Transverse colon (tissue), 4 donors: ENCODE results near the gene RFX1. TPM values are rescaled to one million over a fixed set of nuclear protein-coding genes. Genes with fewer than 3 reads are reported as not detected.
"Not testable (repeated sequence)": the region's sequence is repeated elsewhere in the genome, so short reads cannot be mapped to it uniquely, and the experiment has no call there.

Experiments used
- DNase-seq: peaks from one replicate; pipeline ENCODE4 v3.0.0-alpha.2; 2019
- H3K27ac ChIP-seq, 4 donors: fragments of 200-600 bp; sonication (generic); 2 replicates each; pipeline ENCODE4 v1.5.1; 2016 to 2018; ENCODE audit warnings: inconsistent platforms in 4 of 4
- H3K27me3 ChIP-seq: fragments of 200-600 bp; sonication (generic); 2 replicates; pipeline ENCODE4 v1.5.1; 2017; ENCODE audit warnings: inconsistent platforms
- H3K36me3 ChIP-seq, 4 donors: fragments of 200-600 bp; sonication (generic); 2 replicates each; pipeline ENCODE4 v1.5.1; 2017 to 2019; ENCODE audit warnings: inconsistent platforms in 4 of 4
- H3K4me1 ChIP-seq, 4 donors: fragments of 200-600 bp; sonication (generic); 2 replicates each; pipeline ENCODE4 v1.5.1; 2017 to 2020; ENCODE audit warnings: inconsistent platforms in 4 of 4
- H3K4me3 ChIP-seq, 4 donors: fragments of 200-600 bp; sonication (generic); 1 replicate in 1 of 4; 2 replicates in 3 of 4; pipeline versions ENCODE4 v1.5.1 to v1.6.1; 2017 to 2019; ENCODE audit warnings: inconsistent platforms in 4 of 4
- H3K9me3 ChIP-seq, 2 donors: fragments of 200-600 bp; sonication (generic); 2 replicates each; pipeline ENCODE4 v1.5.1; 2017 to 2019; ENCODE audit warnings: inconsistent platforms in 2 of 2
- CTCF ChIP-seq, 5 experiments: fragments of 200-600 bp in 3 of 5; fragments of 450-650 bp in 2 of 5; sonication (generic) in 3 of 5; IDR thresholded peaks; 1 replicate in 2 of 5; 2 replicates in 3 of 5; pipeline ENCODE4 v1.5.1; 2016 to 2017; ENCODE audit warnings: antibody characterized with exemption in 5 of 5, inconsistent platforms in 3 of 5, mild to moderate bottlenecking in 2 of 5, moderate library complexity in 1 of 5
- EP300 ChIP-seq: sonication (generic); formaldehyde crosslinking; IDR thresholded peaks from one replicate; pipeline ENCODE4 v1.6.1; 2017; ENCODE audit warnings: antibody characterized with exemption, low read depth
- POLR2A ChIP-seq: fragments of 450-650 bp; IDR thresholded peaks from one replicate; pipeline ENCODE4 v1.6.1; 2016; ENCODE audit warnings: antibody characterized with exemption, mild to moderate bottlenecking, moderate library complexity
- POLR2AphosphoS5 ChIP-seq, 3 donors: sonication (generic); formaldehyde crosslinking; IDR thresholded peaks; one replicate each; pipeline ENCODE4 v1.6.1; 2016; ENCODE audit warnings: antibody characterized with exemption in 3 of 3
- WGBS, 2 donors: methylation state at CpG; one replicate each; pipeline ENCODE4 v1.1.5; 2018; ENCODE audit warnings: low coverage in 1 of 2; 5-methylcytosine and 5-hydroxymethylcytosine counted together
- in situ Hi-C, 4 donors: fragments of 200-750 bp; cut with MboI; loops; one replicate each; pipeline versions ENCODE4 v1.15.0 to v1.15.1; 2017; ENCODE audit warnings: low sequenced_read_pairs in 3 of 4, low pct_ligation_motif_present in 1 of 4, low pct_unique_long_range_greater_than_20kb in 1 of 4
- intact Hi-C: fragments of 100-400 bp; cut with DNase I; formaldehyde crosslinking; loops from one replicate; pipeline ENCODE4 v1.15.1; 2023; ENCODE audit warnings: low total_unique reads
- total RNA-seq, 4 donors: library from RNA; depleted of rRNA; stranded (reverse); fragments of >200 nt; gene quantifications; one replicate each; pipeline ENCODE4 v1.1.0, GENCODE V29; 2016

Gene RFX1
- total RNA-seq, 4 donors from 2014 or later = 3.7 to 9.0 (median 8.1) TPM

- peaks cover 16% of the 10 kb centered on the region for H3K27me3 ChIP-seq
- no peaks in the 10 kb centered on the region for H3K36me3 ChIP-seq
- TF ChIP-seq EP300 (no peak), CTCF (IDR thresholded peaks at IDR 0.05) (no peak), POLR2AphosphoS5 (IDR thresholded peaks at IDR 0.05) (no peak), POLR2A (no peak)
- in situ Hi-C loops (loop anchor here (10.0 to 25.0 kb wide), 4 partner anchors 159 to 466 kb away; partner anchors contain the start of gene NANOS3 (in 1 of the 4)), intact Hi-C loops (no loop called here)
- no peak overlapping the region for H3K4me3 ChIP-seq
- peaks cover 0 to 10% (median 9%) of the 10 kb centered on the region in 4 donors for H3K4me1 ChIP-seq
- no peak for DNase-seq
- 95% methylated on average over 11 of the region's 11 CpGs; no CpG with 5 or more reads in 1 of the 2 donors for WGBS, 2 donors
- no peak overlapping the region for H3K27ac ChIP-seq
- no peaks in the 10 kb centered on the region for H3K9me3 ChIP-seq
These were observed 47.4 kb upstream of the RFX1 start for GRCh38 chr19:14053500-14053899.

- DNase-seq = no peak
- 97 to 100% methylated on average over 1 to 3 of the region's 3 CpGs for WGBS, 2 donors
- no peak for TF ChIP-seq POLR2A
- no peak for TF ChIP-seq CTCF (IDR thresholded peaks at IDR 0.05)
- TF ChIP-seq EP300 = no peak
- H3K27ac ChIP-seq = no peak overlapping the region
- H3K4me1 ChIP-seq = peaks cover 0 to 10% (median 7%) of the 10 kb centered on the region in 4 donors
- in situ Hi-C loops = loop anchor here (10.0 to 25.0 kb wide), 4 partner anchors 158 to 466 kb away; partner anchors contain the start of gene NANOS3 (in 1 of the 4)
- H3K27me3 ChIP-seq = peaks cover 11% of the 10 kb centered on the region
- no peaks in the 10 kb centered on the region for H3K36me3 ChIP-seq
- intact Hi-C loops = no loop called here
- H3K4me3 ChIP-seq = no peak overlapping the region
- H3K9me3 ChIP-seq = no peaks in the 10 kb centered on the region
These were observed 46.9 kb upstream of the RFX1 start for GRCh38 chr19:14053032-14053431.

GRCh38 chr19:14052470-14052869 is 46.4 kb upstream of the RFX1 start:
- in situ Hi-C loops = loop anchor here (10.0 to 25.0 kb wide), 4 partner anchors 158 to 465 kb away; partner anchors contain the start of gene NANOS3 (in 1 of the 4)
- intact Hi-C loops = no loop called here
- H3K27ac ChIP-seq = no peak overlapping the region

GRCh38 chr19:14051980-14052379 is 45.9 kb upstream of the RFX1 start:
- Histone ChIP-seq H3K27ac (no peak overlapping the region), H3K4me3 (no peak overlapping the region), H3K36me3 (no peaks in the 10 kb centered on the region), H3K4me1 (peaks cover 0 to under 1% (median 0%) of the 10 kb centered on the region in 4 donors), H3K27me3 (peaks cover under 1% of the 10 kb centered on the region), H3K9me3 (no peaks in the 10 kb centered on the region)
- intact Hi-C loops (no loop called here), in situ Hi-C loops (loop anchor here (10.0 to 25.0 kb wide), 4 partner anchors 157 to 465 kb away; partner anchors contain the start of gene NANOS3 (in 1 of the 4))
- DNase-seq = no peak
- TF ChIP-seq EP300 (no peak), POLR2A (no peak), CTCF (IDR thresholded peaks at IDR 0.05) (no peak), POLR2AphosphoS5 (IDR thresholded peaks at IDR 0.05) (no peak)
- WGBS, 2 donors = 82% methylated on average over 4 of the region's 9 CpGs; no CpG with 5 or more reads in 1 of the 2 donors

More at GRCh38 chr19:14052470-14052869, 46.4 kb upstream of the RFX1 start:
- H3K4me1 ChIP-seq = peaks cover 0 to 5% (median 2%) of the 10 kb centered on the region in 4 donors
- H3K27me3 ChIP-seq = peaks cover 5% of the 10 kb centered on the region
- H3K9me3 ChIP-seq = no peaks in the 10 kb centered on the region
- H3K4me3 ChIP-seq = no peak overlapping the region
- TF ChIP-seq POLR2A (no peak), POLR2AphosphoS5 (IDR thresholded peaks at IDR 0.05) (no peak), CTCF (IDR thresholded peaks at IDR 0.05) (no peak), EP300 (no peak)
- 86 to 91% methylated on average over 3 to 6 of the region's 6 CpGs for WGBS, 2 donors
- no peaks in the 10 kb centered on the region for H3K36me3 ChIP-seq
- no peak for DNase-seq

- H3K4me3 ChIP-seq, H3K9me3 ChIP-seq, H3K27ac ChIP-seq, H3K36me3 ChIP-seq, H3K4me1 ChIP-seq, H3K27me3 ChIP-seq, DNase-seq, intact Hi-C loops: not testable (repeated sequence)
- WGBS, 2 donors = 95% methylated on average over 11 of the region's 11 CpGs; no CpG with 5 or more reads in 1 of the 2 donors
- in situ Hi-C loops = loop anchor here (10.0 to 25.0 kb wide), 4 partner anchors 156 to 464 kb away; partner anchors contain the start of gene NANOS3 (in 1 of the 4)
These were observed 44.8 kb upstream of the RFX1 start for GRCh38 chr19:14050961-14051360.
